GM04504 (cell line): ENCODE data around the gene STMN1.
"Not testable (repeated sequence)": the region's sequence is repeated elsewhere in the genome, so short reads cannot be mapped to it uniquely, and the experiment has no call there.

ENCODE experiments used
- DNase-seq: peaks from one replicate; pipeline ENCODE4 v3.0.0-alpha.2; 2012; ENCODE audit warnings: low read depth

Gene STMN1

DNA sequence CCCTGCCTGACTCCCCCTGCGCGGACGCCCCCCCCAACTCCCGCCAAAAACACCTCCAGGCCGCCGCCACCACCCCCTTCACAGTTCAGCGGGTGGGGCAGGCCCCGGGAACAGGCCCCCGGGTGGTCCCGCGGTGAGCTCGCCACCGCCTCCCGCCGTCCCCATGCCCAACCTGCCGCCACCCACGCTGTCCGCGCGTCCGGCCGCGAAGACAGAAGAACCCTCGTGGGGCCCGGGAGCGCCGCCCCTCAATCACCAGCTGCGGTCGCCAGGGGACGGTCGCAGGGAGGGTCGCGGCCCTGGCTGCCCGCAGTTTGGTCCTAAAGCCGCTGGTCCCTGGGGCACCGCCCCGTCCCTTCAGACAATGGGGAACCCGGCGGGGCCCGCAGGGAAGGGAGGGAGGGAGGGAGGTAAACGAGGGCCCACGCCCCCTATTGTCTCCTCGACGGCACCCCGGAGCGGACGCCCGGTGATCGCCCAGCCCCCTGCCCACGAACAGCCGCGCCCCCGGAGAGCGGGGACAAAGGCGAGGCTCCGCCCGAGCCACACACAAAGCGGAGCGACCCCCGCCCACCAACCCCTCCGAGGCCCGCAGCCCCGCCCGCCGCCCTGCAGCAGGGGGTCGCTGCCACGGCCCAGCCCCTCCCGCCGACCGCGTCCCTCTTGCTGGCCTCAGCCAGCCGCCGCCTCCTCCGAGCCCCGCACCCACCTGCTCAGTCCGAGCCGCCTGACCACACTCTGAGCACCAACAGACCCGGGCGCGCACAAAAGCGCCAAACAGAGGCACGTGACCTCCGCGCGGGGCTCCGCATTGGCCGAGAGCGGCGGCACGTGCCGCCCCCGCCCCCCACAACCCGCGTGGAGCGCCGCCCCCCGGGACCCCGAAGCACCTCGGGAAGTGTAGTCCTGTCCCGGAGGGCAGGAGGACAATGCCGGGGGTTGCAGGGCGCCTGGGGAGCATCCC is at the start of gene STMN1:
STMN1 (minus strand) TSS at position 740 of the 964 bp plus-strand sequence. CDS start 1,743 bp downstream, outside the sequence.
- peak; percentile 73 for DNase-seq

DNA sequence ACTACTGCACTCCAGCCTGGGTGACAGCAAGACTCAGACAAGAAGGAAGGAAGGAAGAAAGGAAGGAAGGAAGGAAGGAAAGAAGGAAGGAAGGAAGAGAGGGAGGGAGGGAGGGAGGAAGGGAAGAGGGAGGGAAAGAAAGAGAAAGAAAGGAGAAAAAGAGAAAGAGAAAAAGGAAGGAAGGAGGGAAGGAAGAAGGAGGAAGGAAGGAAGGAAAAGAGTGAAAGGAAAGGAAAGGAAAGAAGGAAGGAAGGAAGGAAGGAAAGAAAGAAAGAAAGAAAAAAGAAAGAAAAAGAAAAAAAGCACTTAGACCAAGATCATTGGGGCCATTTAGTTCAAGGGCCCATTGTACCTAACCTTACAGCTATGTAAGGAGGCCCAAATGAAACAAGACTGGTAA is 49.3 kb upstream of the STMN1 start:
- DNase-seq, result no peak

DNA sequence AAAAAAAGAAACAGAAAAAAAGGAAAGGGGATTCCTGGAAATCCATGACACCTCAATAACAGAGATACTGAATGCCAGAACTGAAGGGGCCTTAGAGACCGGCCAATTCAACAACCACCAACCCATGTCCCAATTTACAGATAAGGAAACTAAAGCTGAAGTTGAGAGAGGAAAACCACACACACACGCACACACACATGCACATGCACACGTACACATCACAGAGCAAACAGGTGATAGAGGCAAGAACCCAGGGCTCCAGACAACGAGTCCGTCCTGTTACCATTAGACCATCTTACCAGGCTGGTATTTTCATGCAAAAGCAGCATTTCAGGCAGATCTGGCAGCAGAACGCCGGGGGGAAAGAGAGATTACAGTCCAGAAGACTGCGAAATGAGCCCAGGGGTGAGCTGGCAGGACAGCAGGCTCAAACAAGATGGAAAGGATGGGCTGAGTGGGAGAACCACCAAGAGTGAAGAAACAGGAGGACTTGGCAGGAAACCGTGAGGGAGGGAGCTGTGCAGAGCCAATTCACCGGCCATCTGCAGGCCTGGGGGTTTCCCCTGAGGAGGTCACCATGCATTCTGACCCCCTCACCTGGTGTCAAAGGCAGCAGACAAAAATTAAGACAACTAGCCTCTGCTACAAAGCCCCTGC is 48.2 kb upstream of the STMN1 start:
- DNase-seq, result no peak

DNA sequence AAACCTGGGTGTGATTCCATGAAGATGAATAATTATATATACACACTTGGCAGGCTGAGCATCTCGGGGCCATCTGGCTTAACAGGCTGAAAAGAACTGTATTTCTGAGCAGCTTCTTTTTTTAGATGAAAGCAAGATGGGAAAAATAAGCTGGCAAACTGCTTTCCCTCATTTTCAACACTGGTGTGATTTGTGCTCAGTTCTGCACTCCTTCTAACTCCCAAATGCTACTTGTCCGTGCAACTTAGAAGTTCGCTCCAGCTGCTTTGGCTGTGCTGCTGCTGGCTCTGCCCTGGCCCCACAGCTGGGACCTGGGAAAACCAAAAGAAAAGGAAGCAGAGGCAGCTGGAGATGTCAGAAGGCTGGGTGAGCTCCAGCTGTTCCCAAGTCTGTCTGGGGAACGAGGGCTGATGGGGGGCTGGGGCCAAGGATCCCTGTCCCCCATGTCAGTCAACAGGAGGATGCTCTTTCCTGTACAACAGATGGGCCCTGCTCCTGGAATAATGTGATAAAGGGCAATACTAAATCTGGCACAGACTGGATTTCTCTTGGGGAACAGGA is 46.7 kb upstream of the STMN1 start:
- peak; percentile 41 for DNase-seq

DNA sequence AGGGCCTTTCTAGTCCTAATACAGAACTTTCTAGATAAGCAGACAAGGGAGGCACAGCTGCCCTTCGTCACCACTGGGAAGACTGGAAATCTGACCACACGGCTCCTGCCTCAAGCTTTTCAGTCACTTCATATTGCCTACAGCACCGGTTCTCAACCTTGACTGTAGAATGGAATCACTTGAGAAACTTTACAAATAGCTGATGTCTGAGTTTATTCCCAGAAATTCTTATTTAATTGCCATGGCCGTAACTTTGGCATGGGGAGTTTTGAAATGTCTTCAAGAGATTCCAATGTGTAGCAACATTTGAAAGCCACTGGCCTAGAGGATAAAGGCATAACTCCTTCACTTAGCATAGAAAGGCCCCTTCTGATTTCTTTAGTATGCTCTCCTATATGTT is 42.4 kb upstream of the STMN1 start:
- no peak for DNase-seq

DNA sequence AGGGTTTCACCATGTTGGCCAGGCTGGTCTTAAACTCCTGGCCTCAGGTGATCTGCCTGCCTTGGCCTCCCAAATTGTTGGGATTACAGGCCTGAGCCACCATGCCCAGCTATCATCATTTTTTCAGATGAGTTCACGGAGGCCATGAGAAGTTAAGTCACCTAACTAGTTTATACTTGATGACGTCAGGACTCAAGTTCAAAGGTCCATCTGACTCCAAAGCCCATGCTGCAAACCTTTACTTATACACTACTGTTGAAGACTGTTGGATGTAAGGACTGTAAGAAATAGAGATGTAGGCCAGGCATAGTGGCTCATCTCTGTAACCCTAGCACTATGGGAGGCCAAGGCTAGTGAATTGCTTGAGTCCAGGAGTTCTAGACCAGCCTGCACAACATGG is 40.8 kb upstream of the STMN1 start:
- DNase-seq, result no peak

DNA sequence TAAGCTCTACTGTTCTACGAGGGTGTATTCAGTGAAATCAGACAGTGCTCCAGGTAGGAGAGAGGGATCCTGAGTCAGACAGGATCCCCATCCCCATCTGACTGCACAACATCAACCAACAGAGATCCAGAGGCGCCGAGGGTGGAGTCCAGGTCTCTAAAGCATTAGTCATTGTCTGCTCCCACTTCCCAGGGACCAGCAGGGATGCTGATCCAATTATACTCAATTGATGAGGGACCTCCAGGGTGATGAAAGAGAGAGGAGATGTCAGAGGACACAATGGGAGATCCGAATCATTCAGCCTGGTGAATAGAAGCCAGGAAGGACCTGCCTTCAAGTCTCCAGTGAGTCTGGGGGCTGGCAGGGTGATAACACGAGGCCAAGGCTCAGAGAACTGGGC is 39.5 kb upstream of the STMN1 start:
- no peak for DNase-seq

DNA sequence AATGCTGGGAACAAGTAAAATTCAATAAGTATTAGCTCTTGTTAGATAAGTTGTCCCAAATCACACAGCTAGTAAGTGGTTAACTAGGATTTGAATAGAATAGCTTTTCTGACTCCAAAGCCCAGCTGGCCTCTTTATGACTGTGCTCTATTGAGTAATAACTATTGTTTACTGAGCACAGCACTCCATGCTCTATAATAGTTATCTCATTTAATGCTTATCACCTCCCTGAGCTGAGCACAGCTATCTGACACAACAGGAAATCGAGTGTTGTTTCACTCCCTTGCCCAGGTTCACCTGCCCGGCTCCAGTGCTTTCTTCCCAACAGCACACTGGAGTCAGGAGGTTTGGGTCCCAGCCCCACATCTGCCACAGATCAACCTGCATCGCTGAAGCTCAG is 38.8 kb upstream of the STMN1 start:
- DNase-seq, result no peak

DNA sequence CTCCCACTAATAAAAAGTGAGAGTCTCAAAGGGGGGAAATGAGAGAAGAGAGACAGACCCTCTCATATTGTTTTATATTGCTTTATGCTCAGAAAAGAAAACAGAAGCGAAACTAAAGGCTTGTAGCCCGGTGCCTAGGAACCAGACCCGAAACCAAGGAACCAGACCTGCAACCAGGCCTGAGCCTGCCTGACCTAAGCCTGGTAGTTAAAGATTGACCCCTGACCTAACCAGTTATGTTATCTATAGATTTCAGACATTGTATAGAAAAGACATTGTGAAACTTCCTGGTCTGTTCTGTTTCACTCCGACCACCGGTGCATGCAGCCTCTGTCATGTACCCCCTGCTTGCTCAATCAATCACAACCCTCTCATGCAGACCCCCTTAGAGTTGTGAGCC is 37.3 kb upstream of the STMN1 start:
- not testable (repeated sequence) for DNase-seq

DNA sequence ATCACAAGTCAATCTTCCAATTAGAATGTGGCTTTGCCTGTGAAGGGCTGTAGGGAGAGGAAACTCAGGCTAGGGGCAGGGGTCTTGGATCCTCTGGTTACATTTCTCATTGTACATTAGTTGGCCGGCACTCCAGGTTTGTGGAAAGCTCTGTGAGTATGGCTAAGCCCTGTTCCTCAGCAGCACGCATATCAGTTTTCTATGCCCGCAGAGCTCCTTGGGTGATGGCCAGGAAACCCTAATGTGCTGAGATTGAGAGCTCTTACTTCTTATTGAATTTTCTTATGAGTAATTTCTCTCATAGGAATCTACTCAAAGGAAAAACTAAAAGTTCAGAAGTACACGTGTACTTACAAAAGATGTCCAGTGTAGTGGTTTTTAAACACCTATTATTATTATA is 30.7 kb upstream of the STMN1 start:
- no peak for DNase-seq

DNA sequence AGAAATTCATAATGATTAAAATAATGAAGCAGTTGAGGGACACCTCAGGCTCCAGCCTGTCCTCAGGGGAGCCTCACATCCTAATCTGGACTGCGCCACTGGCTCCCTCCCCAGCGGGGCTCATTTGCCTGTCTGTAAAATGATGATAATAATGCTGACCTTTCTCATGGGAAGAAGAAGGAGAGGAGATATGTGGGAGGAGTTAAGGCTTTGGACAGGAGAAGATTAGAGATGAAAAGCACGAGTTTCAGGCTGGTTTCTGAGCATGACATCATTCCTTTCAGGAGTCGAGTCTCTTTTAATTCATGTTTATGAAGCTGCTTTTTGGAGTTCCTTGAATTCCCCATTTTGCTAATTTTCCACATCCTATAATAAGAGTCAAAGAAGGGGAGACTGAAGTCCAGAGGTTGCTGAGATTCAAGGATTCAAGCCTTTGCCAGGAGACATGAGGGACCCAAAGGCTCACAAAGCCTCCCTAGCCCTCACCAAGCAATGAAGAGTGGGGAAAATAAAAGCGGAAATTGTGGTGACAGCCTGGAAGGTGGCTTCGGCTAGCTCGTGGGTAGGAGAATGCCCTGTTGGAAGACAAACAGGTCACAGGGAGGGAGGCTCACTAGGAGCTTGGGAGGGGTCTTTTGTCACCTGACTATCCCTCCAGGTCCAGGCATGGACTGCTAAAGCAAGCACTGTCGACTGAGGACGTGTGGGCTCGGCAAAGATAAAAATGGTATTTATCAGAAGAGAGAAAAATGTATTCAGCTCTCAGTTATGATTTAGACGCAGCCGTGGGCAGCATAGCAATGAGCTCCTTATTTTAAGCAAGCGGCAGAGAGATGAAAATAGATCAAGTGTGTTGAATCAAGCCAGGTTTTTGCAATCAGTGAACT is 27.5 kb upstream of the STMN1 start:
- no peak for DNase-seq

DNA sequence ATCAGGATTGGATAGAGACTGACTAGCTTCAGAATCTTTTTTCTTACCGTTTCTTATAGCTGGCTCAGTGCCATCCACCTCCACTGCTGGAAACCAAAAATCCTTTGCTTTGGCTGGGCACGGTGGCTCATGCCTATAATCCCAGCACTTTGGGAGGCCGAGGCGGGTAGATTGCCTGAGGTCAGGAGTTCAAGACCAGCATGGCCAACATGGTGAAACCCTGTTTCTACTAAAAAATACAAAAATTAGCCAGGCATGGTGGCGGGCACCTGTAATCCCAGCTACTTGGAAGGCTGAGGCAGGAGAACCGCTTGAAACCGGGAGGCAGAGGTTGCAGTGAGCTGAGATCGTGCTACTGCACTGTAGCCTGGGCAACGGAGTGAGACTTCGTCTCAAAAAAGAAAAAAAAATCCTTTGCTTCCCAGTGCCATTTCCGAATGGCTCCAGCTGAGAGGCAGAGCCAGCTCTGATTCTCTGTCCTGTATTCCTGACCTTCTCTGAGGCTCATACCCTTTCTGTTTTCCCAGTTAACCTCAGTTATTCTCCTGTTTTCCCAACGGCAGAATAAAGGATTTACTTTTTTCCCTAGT is 26.7 kb upstream of the STMN1 start:
- not testable (repeated sequence) for DNase-seq

DNA sequence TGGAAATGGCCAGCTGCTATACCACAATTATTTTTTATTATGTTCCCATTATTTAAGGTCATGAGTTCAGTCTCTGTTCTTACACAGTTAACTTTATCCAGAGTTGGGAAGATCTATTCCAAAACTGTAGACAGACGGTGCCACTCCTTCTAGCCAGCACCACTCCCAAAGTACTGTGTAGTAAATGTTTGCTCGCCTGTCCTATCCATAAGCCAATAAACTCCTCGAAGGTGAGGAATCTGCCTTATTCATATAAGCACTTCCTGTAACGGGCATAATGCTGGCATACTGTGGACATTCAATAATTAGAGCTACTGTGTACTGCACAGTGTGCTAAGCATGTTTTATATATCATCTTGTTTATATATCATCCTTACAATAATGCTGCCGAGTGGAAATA is 26.1 kb upstream of the STMN1 start:
- DNase-seq, result no peak

DNA sequence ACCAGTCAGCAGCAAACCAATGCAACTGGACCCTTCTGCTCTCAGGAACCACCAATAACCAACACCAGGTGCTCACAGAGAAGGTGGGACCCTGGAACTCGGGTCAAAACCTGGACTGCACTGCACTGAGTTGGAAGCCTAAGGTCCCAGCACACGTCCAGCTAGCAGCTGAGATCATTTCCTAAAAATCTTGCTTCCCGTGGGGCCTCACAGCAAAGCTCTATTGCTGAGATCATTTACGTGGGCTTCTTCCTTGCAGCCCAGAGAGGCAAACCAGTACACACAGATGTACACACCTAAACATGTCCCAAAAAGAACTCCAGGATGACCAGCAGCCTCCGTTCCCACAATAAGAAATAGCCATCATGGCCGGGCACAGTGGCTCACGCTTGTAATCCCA is 22.8 kb upstream of the STMN1 start:
- no peak for DNase-seq

DNA sequence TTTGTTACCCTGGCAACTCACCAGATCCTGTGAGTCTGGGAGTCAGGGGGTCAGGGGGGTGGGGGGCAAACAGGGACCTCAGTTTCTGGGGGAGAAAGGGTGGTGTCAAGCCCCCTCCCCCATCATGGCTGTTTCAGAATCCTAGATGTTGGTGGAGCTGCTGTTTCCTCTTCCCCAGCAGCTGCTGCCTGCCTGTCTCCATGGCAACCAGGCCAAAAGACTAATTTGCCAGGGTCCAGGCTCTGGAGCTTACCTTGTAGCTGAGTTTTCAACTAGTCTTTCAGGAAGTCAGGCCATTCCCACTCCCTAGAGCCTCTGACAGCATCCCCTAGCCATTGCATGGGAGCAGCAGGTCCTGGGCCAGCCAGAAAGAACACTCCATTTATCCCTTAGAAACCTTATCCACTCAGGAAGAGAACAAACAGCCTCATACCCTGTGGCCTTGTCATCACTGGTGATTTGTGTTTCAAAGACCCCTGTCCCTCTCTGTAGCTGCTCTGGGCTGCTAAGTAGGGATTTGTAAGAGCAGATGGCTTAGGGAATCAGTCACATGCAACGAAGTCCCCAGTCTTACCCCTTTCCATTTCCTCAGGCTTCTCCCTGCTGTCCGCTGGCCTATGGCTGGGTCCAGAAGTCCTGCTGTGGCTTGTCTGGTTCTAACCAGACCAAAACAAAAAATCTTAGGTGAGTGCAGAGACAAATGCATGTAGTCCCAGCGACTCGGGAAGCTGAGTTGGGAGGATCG is 21.5 kb upstream of the STMN1 start:
- DNase-seq, result no peak

DNA sequence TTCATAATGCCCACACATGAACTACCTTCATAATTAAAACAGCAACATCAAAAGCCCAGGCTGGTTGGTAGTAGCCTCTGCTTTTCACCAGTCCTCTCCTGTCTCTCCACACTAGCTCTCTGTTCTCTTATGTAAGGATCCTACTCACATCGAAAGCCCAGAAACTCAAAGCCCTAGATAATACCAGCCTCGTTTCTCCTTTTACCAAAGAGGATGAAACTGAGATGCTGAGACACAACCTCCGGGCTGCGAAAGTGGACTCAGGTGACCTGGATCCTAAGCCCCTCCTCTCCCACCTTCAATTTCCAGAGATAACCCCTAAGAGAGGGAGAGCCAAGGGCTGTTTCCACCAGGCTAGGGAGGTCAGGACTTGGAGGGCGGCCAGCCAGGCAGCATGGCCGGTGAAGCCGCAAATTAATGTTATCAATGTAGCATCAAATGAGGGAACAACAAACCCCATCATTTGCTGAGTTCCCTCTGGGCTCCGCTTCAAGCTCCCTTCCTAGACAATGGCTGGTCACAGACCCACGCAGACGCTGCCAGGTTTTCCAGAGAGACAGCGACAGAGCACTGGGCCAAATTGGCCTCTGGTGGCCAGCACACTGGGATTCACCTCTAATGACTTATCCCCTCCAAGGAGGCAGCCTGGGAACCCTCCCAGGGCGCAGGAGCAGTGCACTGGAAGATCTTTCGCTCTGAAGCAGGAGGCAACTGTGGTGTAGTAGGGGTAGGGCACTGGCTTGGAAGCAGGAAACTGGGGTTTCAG is 20.7 kb upstream of the STMN1 start:
- DNase-seq, result no peak

DNA sequence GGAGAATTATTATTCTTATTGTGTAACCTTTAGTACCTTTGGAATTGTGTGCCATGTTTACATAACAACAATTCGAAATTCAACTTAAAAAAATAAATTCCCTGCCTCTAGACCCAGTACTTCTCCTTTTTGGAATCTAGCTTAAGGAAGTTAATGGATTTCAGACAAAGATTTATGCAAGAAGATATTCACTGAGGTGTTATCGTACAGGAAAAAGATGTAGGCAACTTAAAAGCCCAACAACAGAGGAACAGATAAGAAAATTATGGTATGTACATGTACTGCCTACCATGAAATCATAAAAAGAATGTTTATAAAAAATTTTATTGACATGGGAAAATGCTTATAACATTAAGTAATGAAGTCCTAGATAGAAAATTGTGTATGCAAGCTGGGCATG is 18.2 kb upstream of the STMN1 start:
- no peak for DNase-seq

DNA sequence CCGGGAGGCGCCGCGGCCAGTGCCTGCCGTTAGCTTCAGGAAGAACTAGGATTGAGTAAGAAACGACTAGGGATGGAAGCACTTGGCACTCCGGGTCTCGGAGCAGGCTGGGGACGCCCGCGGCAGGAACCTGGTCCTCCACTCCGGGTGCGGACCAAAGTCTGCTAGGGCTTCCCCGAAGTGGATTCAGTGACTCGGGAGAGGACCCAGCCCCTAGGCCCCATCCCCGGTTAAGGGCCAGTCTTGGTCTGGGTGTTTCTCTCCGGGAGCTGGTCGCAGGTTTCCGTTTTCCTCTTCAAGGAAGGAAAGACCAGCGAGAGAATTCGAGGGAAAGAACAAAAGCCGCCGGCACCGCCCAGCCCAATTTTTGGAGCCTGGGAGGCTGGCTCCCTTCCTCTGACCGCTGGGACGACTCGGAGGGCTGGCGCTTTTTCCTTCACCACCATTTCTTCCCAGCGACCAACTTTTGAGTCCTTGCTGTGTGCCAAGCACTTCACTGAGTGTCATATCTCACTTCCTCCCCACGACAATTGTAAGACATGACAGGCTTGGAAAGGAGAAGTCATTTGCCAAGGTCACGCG is 16.8 kb upstream of the STMN1 start:
- DNase-seq, result no peak

DNA sequence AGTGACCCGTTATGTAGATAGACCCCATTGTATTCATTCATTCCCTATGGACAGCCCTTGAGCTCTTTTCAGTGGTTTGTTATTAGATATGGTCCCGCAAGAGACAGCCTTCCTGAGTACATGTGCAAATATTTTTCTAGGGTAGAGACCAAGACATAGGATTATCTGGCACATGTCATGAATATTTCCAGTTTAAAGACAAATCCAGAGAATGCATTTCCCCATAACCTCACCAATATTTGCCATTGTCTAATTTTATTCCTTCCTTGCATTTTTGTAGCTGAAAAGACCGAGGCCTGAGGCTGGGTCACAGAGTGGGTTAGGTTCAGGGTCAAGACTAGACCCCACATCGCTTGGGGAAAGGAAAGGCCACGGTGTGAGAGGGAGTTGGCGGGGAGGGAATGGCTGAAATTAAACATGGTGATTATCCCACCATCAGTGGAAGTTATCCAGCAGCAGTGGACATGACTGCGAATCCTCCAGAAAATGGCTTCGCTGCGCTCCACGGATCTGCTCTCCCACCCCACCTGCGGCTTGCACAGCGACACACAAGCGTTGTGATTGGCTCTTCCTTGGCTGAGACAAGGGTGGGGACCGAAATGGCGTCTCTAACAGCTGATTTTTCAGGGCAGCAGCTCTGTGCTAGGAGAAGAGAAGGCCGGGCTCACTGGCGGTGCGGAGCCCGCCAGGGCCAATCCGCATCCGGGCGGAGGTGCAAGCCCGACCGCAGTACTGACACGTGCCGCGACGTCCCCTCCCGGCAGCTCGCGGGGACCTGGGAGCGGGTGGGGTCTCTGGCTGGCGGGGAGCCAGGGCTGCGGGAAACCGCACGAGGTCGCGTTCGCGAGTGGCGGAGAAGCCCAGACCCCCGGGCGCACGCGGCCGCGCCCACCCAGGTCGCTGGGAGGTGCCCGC is 16.1 kb upstream of the STMN1 start:
- no peak for DNase-seq
